ENCODE data around the gene CCL17. TPM values are rescaled to one million over a fixed set of nuclear protein-coding genes. Genes with fewer than 3 reads are reported as not detected.
A peak's percentile ranks its signal among the peaks of the same experiment; 100 is the strongest.
"Not testable (repeated sequence)": the region's sequence is repeated elsewhere in the genome, so short reads cannot be mapped to it uniquely, and the experiment has no call there.

CCL17 gene
- total RNA-seq, 1 donor: not detected

DNA sequence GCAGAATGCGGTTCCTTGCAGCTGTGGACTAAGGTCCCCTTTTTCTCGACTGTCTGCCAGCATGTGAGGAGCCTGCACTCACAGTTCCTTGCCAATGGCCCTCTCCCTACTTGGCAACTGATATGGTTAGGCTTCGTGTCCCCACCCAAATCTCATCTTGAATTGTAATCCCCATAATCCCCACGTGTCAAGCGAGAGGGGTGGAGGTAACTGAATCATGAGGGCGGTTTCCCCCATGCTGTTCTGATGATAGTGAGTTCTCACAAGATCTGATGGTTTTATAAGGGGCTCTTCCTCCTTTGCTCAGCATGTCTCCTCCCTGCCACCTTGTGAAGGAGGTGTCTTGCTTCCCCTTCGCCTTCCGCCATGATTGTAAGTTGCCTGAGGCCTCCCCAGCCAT is 22.7 kb downstream of the CCL17 start:
- no peaks in the 10 kb centered on the region for H3K9me3 ChIP-seq (ENCODE audit: low read depth, low read length)
- no peaks in the 10 kb centered on the region for H3K27me3 ChIP-seq (ENCODE audit: insufficient read depth, low read length)
- H3K4me3 ChIP-seq (ENCODE audit: low read length): no peak overlapping the region
- peaks cover 2% of the 10 kb centered on the region for H3K4me1 ChIP-seq (ENCODE audit: insufficient read depth, low read length)

GRCh38 chr16:57427824-57428223 is 23.3 kb downstream of the CCL17 start:
- H3K27me3 ChIP-seq (ENCODE audit: insufficient read depth, low read length): no peaks in the 10 kb centered on the region
- H3K9me3 ChIP-seq (ENCODE audit: low read depth, low read length): no peaks in the 10 kb centered on the region
- no peak overlapping the region for H3K4me3 ChIP-seq (ENCODE audit: low read length)
- peaks cover 3% of the 10 kb centered on the region for H3K4me1 ChIP-seq (ENCODE audit: insufficient read depth, low read length)

DNA sequence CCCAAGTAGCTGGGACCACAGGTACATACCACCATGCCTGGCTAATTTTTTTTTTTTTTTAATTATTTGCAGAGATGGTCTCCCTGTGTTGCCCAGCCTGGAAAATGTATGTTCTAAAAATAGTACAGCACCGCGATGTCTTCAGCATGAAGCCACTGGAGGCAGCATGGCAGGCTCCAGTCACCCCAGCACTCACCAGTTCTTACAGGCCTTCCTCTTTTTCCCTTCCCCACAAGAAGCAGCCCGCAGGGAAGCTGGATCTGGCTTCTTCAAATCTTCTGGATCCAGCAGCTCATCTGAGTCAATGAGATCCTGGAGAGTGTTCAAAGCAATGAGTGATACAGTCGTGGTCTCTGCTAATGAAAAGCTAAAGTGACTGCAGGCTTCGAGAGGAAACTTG is 26.4 kb downstream of the CCL17 start:
- no peaks in the 10 kb centered on the region for H3K9me3 ChIP-seq (ENCODE audit: low read depth, low read length)
- peaks cover 3% of the 10 kb centered on the region for H3K4me1 ChIP-seq (ENCODE audit: insufficient read depth, low read length)
- H3K4me3 ChIP-seq (ENCODE audit: low read length): no peak overlapping the region
- no peaks in the 10 kb centered on the region for H3K27me3 ChIP-seq (ENCODE audit: insufficient read depth, low read length)

- H3K9me3 ChIP-seq (ENCODE audit: low read depth, low read length): no peaks in the 10 kb centered on the region
- H3K4me1 ChIP-seq (ENCODE audit: insufficient read depth, low read length): peaks cover 3% of the 10 kb centered on the region
- H3K27me3 ChIP-seq (ENCODE audit: insufficient read depth, low read length): no peaks in the 10 kb centered on the region
- H3K4me3 ChIP-seq (ENCODE audit: low read length): no peak overlapping the region
These were observed 27.9 kb downstream of the CCL17 start for GRCh38 chr16:57432505-57432904.

GRCh38 chr16:57432989-57433388 is 28.4 kb downstream of the CCL17 start:
- no peak overlapping the region for H3K4me3 ChIP-seq (ENCODE audit: low read length)
- no peaks in the 10 kb centered on the region for H3K27me3 ChIP-seq (ENCODE audit: insufficient read depth, low read length)
- no peaks in the 10 kb centered on the region for H3K9me3 ChIP-seq (ENCODE audit: low read depth, low read length)
- H3K4me1 ChIP-seq (ENCODE audit: insufficient read depth, low read length): peaks cover 3% of the 10 kb centered on the region

GRCh38 chr16:57434003-57434402 is 29.4 kb downstream of the CCL17 start:
- Histone ChIP-seq H3K27me3 (ENCODE audit: insufficient read depth, low read length) (no peaks in the 10 kb centered on the region), H3K4me3 (ENCODE audit: low read length) (no peak overlapping the region), H3K9me3 (ENCODE audit: low read depth, low read length) (no peaks in the 10 kb centered on the region), H3K4me1 (ENCODE audit: insufficient read depth, low read length) (peaks cover 3% of the 10 kb centered on the region)

- Histone ChIP-seq H3K4me1 (ENCODE audit: insufficient read depth, low read length) (peaks cover 3% of the 10 kb centered on the region), H3K27me3 (ENCODE audit: insufficient read depth, low read length) (no peaks in the 10 kb centered on the region), H3K4me3 (ENCODE audit: low read length) (no peak overlapping the region), H3K9me3 (ENCODE audit: low read depth, low read length) (peaks cover 6% of the 10 kb centered on the region)
These were observed 31.3 kb downstream of the CCL17 start for GRCh38 chr16:57435838-57436237.

DNA sequence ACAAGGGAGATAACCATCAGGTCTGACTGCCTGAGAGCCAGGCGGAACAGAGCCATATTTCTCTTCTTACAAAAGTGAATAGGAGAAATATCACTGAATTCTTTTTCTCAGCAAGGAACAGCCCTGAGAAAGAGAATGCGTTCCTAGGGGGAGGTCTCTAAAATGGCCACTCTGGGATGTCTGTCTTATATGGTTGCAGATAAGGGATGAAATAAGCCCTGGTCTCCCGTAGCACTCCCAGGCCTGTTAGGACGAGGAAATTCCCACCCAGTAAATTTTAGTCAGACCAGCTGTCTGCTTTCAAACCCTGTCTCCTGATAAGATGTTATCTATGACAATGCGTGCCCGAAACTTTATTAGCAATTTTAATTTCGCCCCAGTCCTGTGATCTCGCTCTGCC is 35.4 kb downstream of the CCL17 start:
- not testable (repeated sequence) for H3K4me1 ChIP-seq (ENCODE audit: insufficient read depth, low read length); H3K4me3 ChIP-seq (ENCODE audit: low read length)

DNA sequence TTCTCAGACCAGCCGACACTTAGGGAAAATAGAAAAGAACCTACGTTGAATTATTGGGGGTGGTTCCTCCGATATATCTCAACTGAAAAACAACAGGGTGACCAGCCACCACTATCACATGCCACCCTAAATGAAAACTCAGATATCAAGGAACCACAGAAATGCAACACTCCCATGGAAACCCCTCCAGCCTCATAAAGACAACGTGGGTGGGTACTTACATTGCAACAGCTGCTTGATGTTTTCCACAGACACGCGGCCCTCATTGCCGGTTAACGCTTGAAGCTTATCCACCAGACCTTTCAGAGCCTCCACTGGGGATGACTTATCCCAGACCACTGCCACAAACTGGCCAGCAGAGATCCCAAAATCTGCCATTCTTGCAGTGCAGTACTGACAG is 36.0 kb downstream of the CCL17 start:
- H3K4me1 ChIP-seq (ENCODE audit: insufficient read depth, low read length): not testable (repeated sequence)
- H3K9me3 ChIP-seq (ENCODE audit: low read depth, low read length): peaks cover 13% of the 10 kb centered on the region

More for the DNA sequence above, 35.4 kb downstream of the CCL17 start:
- peaks cover 13% of the 10 kb centered on the region for H3K9me3 ChIP-seq (ENCODE audit: low read depth, low read length)
- H3K27me3 ChIP-seq (ENCODE audit: insufficient read depth, low read length): not testable (repeated sequence)

GRCh38 chr16:57444711-57445110 is 40.1 kb downstream of the CCL17 start:
- Histone ChIP-seq H3K27me3 (ENCODE audit: insufficient read depth, low read length) (no peaks in the 10 kb centered on the region), H3K4me3 (ENCODE audit: low read length) (no peak overlapping the region), H3K4me1 (ENCODE audit: insufficient read depth, low read length) (peaks cover 27% of the 10 kb centered on the region), H3K9me3 (ENCODE audit: low read depth, low read length) (peaks cover 13% of the 10 kb centered on the region)

More for the DNA sequence above, 36.0 kb downstream of the CCL17 start:
- H3K4me3 ChIP-seq (ENCODE audit: low read length); H3K27me3 ChIP-seq (ENCODE audit: insufficient read depth, low read length): not testable (repeated sequence)

- Histone ChIP-seq H3K4me1 (ENCODE audit: insufficient read depth, low read length) (peaks cover 27% of the 10 kb centered on the region), H3K27me3 (ENCODE audit: insufficient read depth, low read length) (no peaks in the 10 kb centered on the region), H3K4me3 (ENCODE audit: low read length) (no peak overlapping the region), H3K9me3 (ENCODE audit: low read depth, low read length) (peaks cover 10% of the 10 kb centered on the region)
These were observed 40.9 kb downstream of the CCL17 start for GRCh38 chr16:57445510-57445909.

GRCh38 chr16:57446531-57447185 is 42.1 kb downstream of the CCL17 start:
- Histone ChIP-seq H3K4me3 (ENCODE audit: low read length) (peak overlapping the region; percentile 85), H3K4me1 (ENCODE audit: insufficient read depth, low read length) (peaks cover 27% of the 10 kb centered on the region), H3K27me3 (ENCODE audit: insufficient read depth, low read length) (no peaks in the 10 kb centered on the region), H3K9me3 (ENCODE audit: low read depth, low read length) (no peaks in the 10 kb centered on the region)

GRCh38 chr16:57447186-57447962 is 42.8 kb downstream of the CCL17 start, which contains the start of the genes CIAPIN1 and COQ9:
Gene CIAPIN1, minus strand, starts transcription at chr16:57447385. Its CDS starts 6,457 bp downstream, at chr16:57440928.
Gene COQ9, plus strand, starts transcription at chr16:57447479. Its CDS starts 27 bp downstream, at chr16:57447506.
- Histone ChIP-seq H3K9me3 (ENCODE audit: low read depth, low read length) (no peaks in the 10 kb centered on the region), H3K4me3 (ENCODE audit: low read length) (peak within 1 kb of the TSS; percentile 85), H3K4me1 (ENCODE audit: insufficient read depth, low read length) (peaks cover 27% of the 10 kb centered on the region), H3K27me3 (ENCODE audit: insufficient read depth, low read length) (no peaks in the 10 kb centered on the region)

- H3K9me3 ChIP-seq (ENCODE audit: low read depth, low read length): no peaks in the 10 kb centered on the region
- H3K4me3 ChIP-seq (ENCODE audit: low read length): no peak overlapping the region
- peaks cover 10% of the 10 kb centered on the region for H3K4me1 ChIP-seq (ENCODE audit: insufficient read depth, low read length)
- H3K27me3 ChIP-seq (ENCODE audit: insufficient read depth, low read length): no peaks in the 10 kb centered on the region
These were observed 47.5 kb downstream of the CCL17 start for GRCh38 chr16:57452021-57452420.

DNA sequence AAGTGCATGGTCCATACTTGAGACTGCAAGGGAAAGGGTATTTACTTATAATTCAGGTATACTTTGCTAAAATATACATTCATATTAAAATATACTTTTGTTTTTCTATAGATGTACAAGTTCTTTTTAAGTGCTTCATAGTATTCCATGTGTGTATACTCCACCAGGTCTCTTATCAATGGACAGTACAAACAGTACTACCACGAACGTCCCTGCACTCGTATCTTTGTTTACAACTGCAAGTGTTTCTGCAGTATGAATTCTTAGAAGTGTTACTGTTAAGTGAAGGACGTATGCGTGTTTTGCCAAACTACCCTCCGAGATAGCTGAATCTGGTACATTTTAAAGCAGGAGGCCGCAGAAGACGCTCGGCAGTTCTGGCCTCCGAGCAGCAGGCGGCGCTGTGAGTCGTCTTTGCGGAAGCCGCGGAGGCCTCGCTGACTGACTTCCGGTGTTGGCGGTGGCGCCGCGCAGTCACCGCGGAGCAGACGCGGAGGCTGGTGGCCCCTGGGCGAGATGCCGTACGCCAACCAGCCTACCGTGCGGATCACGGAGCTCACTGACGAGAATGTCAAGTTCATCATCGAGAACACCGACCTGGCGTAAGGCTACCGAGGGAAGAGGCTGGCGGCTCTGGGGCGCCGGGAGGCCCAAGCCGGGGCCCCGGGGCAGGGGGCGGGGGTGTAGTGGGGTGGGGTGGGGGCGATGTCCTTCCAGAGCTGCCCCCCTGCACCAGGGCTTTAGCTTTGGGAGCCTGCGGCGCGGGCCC is 57.8 kb downstream of the CCL17 start, which contains the start of gene POLR2C:
Gene POLR2C, plus strand, starts transcription at position 471 of the 769 bp plus-strand sequence. Its CDS starts 46 bp downstream, at position 517.
- Histone ChIP-seq H3K4me3 (ENCODE audit: low read length) (peak within 1 kb of the TSS; percentile 66), H3K9me3 (ENCODE audit: low read depth, low read length) (no peaks in the 10 kb centered on the region), H3K27me3 (ENCODE audit: insufficient read depth, low read length) (no peaks in the 10 kb centered on the region), H3K4me1 (ENCODE audit: insufficient read depth, low read length) (peaks cover 20% of the 10 kb centered on the region)
